Neural cell (in vitro differentiated cells): Measurements from ENCODE around the gene OR2L8.

Source experiments
- CTCF ChIP-seq: fragments of 450-650 bp; IDR thresholded peaks from 2 replicates; pipeline ENCODE4 v1.5.1; 2014; ENCODE audit warnings: antibody characterized with exemption, mild to moderate bottlenecking, moderate library complexity; ENCODE audit not compliant: poor library complexity, severe bottlenecking
- MXI1 ChIP-seq: fragments of 450-650 bp; conservative IDR thresholded peaks from 2 replicates; pipeline ENCODE4 v1.6.1; 2014; ENCODE audit warnings: antibody characterized with exemption, mild to moderate bottlenecking; ENCODE audit not compliant: poor library complexity, severe bottlenecking

- TF ChIP-seq CTCF (no peak), MXI1 (no peak)
Measured at GRCh38 chr1:247908766-247909165, 39.9 kb upstream of the OR2L8 start.
